NCI-H82 treated with DMSO at 0.1 percent for 48 hours (cell line): ENCODE data around the gene HES4.

Experiments
- DNase-seq: peaks from one replicate; lab custom pipeline; 2025; ENCODE audit not compliant: unreplicated experiment; lab: John Stamatoyannopoulos, UW

The HES4 gene

DNA sequence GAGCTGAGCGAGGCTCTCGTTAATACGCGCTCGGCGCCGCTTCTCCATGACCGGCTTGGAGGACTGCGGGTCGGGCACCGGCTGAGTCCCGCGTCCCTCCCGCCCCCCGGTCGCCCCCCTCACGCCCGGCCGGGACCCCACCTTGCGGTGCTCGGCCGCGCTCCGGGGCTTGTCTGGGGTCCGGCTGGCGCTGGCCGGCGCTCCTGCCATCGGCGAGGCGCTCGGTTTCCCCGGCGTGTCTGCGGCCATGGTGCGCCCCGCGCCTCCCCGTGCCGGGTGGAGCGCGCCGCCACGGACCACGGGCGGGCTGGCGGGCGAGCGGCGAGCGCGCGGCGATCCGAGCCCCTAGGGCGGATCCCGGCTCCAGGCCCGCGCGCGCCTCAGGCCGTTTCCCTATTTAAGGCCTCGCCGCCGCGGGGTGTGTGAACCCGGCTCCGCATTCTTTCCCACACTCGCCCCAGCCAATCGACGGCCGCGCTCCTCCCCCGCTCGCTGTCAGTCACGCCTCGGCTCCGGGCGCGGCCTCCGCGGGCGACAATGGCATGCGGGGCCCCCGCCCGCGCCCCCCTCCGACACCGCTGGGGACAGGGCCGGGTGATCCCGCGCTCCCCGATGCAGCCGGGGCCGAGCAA lies at the start of gene HES4:
TSS of gene HES4 (minus strand) at position 373 of the 632 bp plus-strand sequence. CDS start at position 249, 124 bp downstream.
- peak; percentile 45 for DNase-seq

- DNase-seq, result no peak
Measured at GRCh38 chr1:1048765-1049164, 48.9 kb upstream of the HES4 start.

DNA sequence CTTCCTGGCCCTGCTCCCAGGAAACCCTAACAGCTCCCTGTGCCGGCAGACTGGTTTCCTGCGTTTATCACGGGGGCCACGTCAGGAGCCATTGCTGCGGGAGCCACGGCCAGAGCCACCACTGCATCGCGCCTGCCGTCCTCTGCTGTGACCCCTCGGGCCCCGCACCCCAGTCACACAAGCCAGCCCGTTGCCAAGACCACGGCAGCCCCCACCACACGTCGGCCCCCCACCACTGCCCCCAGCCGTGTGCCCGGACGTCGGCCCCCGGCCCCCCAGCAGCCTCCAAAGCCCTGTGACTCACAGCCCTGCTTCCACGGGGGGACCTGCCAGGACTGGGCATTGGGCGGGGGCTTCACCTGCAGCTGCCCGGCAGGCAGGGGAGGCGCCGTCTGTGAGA lies 48.1 kb upstream of the HES4 start:
- no peak for DNase-seq

DNA sequence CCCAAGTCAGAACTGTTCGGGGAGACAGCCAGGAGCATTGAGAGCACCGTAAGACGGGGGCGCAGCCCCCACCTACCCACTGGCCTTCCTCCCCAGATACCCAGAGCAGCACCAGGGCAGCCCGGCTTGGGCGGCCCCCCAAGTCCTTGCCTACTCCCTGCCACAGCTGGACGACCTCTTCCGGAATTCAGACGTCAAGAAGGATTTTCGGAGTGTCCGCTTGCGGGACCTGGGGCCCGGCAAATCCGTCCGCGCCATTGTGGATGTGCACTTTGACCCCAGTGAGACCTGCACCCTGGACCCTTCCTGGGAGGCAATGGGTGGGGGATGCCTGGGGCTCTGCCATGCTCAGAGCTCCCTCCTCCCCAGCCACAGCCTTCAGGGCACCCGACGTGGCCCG lies 47.5 kb upstream of the HES4 start:
- no peak for DNase-seq

DNA sequence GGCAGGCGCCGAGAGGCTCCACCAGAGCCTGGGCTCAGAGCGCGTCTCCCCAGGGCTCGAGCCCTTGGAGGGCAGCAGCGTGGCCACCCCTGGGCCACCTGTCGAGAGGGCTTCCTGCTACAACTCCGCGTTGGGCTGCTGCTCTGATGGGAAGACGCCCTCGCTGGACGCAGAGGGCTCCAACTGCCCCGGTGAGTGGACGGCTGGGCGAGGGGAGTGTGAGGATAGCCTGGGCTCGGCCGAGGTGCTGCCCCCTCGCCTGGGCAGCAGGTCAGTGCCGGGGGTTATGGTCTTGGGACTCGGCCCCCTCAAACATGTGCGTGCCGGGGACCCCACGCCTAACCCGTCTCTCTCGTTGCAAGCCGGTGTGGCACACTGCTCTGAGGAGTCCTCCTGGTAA lies 46.9 kb upstream of the HES4 start:
- DNase-seq, result no peak

- DNase-seq, result no peak
Measured at GRCh38 chr1:1046243-1046642, 46.3 kb upstream of the HES4 start.

- no peak for DNase-seq
Measured at GRCh38 chr1:1045129-1045528, 45.2 kb upstream of the HES4 start.

DNA sequence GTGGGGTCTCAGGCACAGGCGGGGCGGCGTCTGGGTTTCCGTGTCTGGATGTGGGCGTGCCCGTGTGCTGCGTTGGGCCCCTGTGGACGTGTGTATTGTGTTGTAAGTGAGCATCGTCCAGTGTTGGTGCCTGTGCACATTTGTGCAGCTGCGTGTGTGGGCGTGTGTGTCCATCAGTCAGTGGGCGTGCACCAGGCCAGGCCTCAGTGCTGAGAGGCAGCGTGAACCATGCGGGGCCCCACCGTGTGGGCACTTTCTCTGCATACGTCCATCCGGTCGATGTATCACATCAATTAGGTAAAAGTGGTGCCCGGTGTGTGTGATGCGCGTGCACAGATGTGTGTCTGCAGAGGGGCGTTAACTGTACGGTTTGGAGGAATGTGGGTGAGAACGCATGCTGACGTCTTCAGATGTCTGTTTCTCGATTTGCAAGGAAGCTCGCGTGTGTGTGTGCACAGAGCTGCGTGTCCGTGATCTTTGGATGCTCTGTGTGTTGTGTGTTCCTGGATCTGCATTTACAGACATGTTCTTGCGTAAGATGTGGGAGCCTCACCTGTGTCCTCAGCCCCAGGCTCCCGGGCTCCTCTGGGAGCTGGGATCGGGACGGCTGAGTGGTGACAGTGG lies 44.7 kb upstream of the HES4 start:
- no peak for DNase-seq

- DNase-seq, result no peak
Measured at GRCh38 chr1:1043921-1044320, 44.0 kb upstream of the HES4 start.

DNA sequence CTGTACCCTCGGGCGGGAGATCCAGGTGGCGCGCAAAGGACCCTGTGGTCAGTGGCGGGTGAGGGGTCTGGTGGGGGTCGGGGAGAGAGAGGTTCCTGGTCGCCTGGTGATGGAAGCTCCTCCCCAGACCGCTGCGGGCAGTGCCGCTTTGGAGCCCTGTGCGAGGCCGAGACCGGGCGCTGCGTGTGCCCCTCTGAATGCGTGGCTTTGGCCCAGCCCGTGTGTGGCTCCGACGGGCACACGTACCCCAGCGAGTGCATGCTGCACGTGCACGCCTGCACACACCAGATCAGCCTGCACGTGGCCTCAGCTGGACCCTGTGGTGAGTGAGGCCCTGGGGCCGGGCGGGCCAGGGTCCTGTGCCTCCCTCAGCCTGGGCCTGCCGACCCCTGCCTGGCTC lies 43.5 kb upstream of the HES4 start:
- DNase-seq, result no peak

DNA sequence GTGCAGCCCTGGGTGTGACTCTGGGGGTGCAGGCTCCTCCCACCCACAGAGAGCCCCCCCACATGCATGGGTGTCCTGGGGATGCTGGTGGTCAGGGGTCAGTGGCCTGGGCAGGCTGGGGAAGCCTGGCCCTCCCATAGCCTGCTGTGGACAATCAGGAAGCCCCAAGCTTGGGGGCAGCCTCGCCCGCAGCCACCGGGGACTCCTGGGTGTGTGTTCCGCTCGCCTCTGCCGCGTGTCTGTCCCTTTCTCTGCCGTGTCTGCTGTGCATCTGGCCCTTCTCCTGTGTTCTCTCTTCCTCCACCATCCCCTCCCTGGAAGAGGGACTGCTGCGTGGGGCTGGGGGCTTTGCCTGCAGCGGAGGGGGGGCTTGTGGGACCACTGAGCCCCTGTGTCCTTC lies 42.9 kb upstream of the HES4 start:
- DNase-seq, result no peak

- no peak for DNase-seq
Measured at GRCh38 chr1:1041873-1042272, 42.0 kb upstream of the HES4 start.

DNA sequence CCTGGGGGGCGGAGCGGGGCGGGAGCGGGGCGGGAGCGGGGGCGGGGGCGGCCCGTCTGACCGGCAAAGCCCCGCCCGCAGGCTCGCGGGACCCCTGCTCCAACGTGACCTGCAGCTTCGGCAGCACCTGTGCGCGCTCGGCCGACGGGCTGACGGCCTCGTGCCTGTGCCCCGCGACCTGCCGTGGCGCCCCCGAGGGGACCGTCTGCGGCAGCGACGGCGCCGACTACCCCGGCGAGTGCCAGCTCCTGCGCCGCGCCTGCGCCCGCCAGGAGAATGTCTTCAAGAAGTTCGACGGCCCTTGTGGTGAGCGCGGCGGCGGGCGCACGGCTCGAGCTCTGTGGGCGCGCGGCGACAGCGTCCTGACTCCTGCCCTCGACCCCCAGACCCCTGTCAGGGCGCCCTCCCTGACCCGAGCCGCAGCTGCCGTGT lies 41.2 kb upstream of the HES4 start:
- no peak for DNase-seq

DNA sequence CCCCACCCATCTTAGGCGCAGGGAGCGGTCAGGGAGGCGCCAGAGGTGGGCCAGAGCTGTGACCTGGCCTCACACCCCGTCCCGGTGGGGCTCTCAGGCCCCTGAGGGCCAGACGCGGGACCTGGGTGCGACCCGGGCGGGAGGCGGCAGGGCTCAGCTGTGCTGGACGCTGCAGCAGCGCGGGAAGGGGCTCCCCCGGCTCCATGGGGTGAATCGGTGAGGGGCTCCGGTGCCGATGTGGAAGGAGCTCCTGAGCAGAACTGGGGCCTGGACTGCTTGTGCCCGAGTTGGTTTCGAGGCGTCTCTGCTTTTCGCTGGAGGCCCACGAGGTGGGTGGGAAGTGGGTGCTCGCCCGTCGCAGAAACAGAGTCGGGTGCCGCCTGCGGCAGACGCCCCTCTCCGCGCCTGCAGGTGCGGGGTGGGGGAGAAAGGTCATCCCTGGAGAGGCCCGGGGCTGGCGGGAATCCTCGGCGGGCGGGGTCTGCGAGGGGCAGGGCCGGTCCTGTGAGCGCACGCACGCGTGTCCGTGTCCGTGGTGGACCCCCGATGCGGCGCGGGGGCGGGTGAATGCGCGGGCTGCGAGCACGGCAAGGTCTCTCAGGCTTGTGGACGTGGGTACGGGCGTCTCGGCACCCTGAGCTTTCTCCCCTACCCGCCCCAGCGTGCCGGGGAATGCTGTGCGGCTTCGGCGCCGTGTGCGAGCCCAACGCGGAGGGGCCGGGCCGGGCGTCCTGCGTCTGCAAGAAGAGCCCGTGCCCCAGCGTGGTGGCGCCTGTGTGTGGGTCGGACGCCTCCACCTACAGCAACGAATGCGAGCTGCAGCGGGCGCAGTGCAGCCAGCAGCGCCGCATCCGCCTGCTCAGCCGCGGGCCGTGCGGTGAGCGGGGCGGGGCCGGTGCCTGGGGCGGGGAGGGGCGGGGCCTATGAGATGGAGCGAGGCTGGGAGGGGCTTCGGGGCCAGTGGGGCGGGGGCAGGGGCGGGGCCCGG lies 40.4 kb upstream of the HES4 start:
- no peak for DNase-seq

GRCh38 chr1:1039145-1039910 lies 39.4 kb upstream of the HES4 start:
- DNase-seq, result no peak

DNA sequence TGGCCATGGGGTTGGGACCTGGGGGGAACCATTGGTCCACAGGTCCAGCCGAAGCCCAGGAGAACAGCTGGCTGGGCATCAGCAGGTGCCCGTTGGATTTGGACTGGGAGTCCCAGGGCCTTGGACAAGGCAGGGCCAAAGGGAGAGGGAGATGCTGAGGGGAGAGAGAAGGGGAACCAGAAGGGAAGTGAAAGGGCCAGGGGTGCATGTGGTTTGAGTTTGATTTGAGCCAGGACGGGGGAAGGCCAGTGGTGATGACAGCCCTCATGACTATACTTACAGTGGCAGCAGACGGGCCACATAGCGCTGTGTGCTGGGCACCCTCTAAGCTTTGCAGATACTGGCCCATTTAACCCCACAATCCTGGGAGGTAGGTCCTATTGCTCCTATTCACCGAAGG lies 38.8 kb upstream of the HES4 start:
- no peak for DNase-seq

- DNase-seq, result no peak
Measured at GRCh38 chr1:1037366-1038327, 37.8 kb upstream of the HES4 start.

GRCh38 chr1:1035291-1035943 lies 35.5 kb upstream of the HES4 start:
- DNase-seq, result no peak

- DNase-seq, result no peak
Measured at GRCh38 chr1:1034439-1034781, 34.5 kb upstream of the HES4 start.
